HepG2 (cell line): ENCODE results near the gene EDEM1.

ENCODE experiments used
- CREM ChIP-seq, 2 experiments: sonication (generic) in 1 of 2; formaldehyde crosslinking in 1 of 2; IDR thresholded peaks; 2 replicates each; pipeline versions ENCODE4 v1.4.0 to v1.6.1; 2016 to 2020; ENCODE audit warnings: antibody characterized with exemption in 1 of 2, mild to moderate bottlenecking in 1 of 2, missing genetic modification reagents in 1 of 2
- CTCF ChIP-seq: sonication (generic); formaldehyde crosslinking; IDR thresholded peaks from 2 replicates; pipeline ENCODE4 v1.5.0; 2020; ENCODE audit warnings: mild to moderate bottlenecking, missing genetic modification reagents, moderate library complexity
- HHEX ChIP-seq: IDR thresholded peaks from 2 replicates; pipeline ENCODE4 v1.6.1; 2016; ENCODE audit warnings: control low read depth
- NFYB ChIP-seq: sonication (generic); formaldehyde crosslinking; IDR thresholded peaks from 2 replicates; pipeline ENCODE4 v1.4.0; 2020; ENCODE audit warnings: missing genetic modification reagents
- RORA ChIP-seq: sonication (generic); formaldehyde crosslinking; IDR thresholded peaks from 2 replicates; pipeline ENCODE4 v1.5.0; 2020; ENCODE audit warnings: mild to moderate bottlenecking, missing genetic modification reagents, moderate library complexity
- TBL1XR1 ChIP-seq: fragments of 150-350 bp; IDR thresholded peaks from 2 replicates; pipeline ENCODE4 v1.6.1; 2014; ENCODE audit warnings: borderline replicate concordance, low read length; ENCODE audit not compliant: partially characterized antibody
- ZNF253 ChIP-seq: sonication (generic); formaldehyde crosslinking; IDR thresholded peaks from 2 replicates; pipeline ENCODE4 v1.8.0; 2022; ENCODE audit warnings: mild to moderate bottlenecking, missing genetic modification reagents, borderline replicate concordance

DNA sequence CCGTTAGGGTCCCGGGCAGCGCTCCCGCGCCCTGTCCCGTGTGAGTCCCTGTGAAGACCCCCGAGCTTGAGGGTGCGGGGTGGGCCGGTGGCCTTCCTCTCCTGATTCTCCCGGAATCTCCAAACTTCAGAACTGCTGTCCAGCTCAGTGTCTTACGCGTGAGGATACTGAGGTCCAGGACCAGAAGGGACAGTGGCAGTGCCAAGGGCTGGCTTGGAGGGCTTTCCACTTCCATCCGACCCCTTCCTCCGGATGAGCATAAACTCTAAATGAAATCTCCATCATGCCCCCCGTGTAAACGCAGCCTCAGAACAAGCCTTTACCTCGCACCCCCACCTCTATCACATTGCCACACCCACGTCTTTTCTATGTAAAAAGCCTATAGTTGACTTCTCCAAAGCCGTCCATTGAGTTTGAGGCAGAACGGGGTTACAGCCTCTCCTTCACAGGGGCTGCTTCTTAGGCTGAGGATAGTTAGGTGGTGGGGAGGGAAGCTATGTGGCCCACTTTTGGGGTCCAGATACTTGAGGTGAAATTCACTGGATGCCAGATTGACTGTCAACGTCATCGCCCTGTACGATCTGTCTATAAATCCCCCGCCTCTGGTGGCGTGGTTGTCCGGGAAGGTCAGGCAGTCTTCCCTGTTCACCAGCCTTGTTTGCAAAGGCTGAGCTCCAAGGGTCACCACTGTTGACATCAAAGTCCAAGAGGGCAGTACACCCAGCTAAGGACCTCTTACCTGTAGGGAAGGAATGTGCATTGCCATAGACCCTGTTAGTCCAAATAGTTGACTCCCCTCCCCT is 1.1 kb downstream of the EDEM1 start:
- TF ChIP-seq RORA (CRISPR knock-in tag): no peak
- peak; percentile 31 for TF ChIP-seq CTCF (CRISPR knock-in tag)
- no peak for TF ChIP-seq ZNF253 (CRISPR knock-in tag)
- no peak for TF ChIP-seq HHEX (CRISPR knock-in tag)
- no peak for TF ChIP-seq NFYB (CRISPR knock-in tag)
- TF ChIP-seq TBL1XR1: no peak
- TF ChIP-seq CREM (IDR thresholded peaks at IDR 0.05): peak; percentile 44; the same call in 1 of the 2 replicates
- TF ChIP-seq CREM (CRISPR knock-in tag; IDR thresholded peaks at IDR 0.05): no peak
